Hepatocyte (in vitro differentiated cells): Measurements from ENCODE around the gene STARD5. TPM values are rescaled to one million over a fixed set of nuclear protein-coding genes. Genes with fewer than 3 reads are reported as not detected.

Experiments used
- DNase-seq: peaks from one replicate; pipeline ENCODE4 v3.0.0-alpha.2; 2016; ENCODE audit warnings: low spot score
- H2AFZ ChIP-seq: fragments of 200-600 bp; sonication (generic); 2 replicates; pipeline ENCODE4 v1.6.0; 2016; ENCODE audit warnings: antibody characterized with exemption, mild to moderate bottlenecking
- H3K27ac ChIP-seq: fragments of 200-600 bp; sonication (generic); 2 replicates; pipeline ENCODE4 v1.5.1; 2016; ENCODE audit warnings: mild to moderate bottlenecking
- H3K27me3 ChIP-seq: fragments of 200-600 bp; sonication (generic); 2 replicates; pipeline ENCODE4 v1.6.1; 2016
- H3K36me3 ChIP-seq: fragments of 200-600 bp; sonication (generic); replicated peaks from 2 replicates; pipeline ENCODE4 v1.5.1; 2016; ENCODE audit warnings: low read depth; ENCODE audit not compliant: insufficient read depth
- H3K4me1 ChIP-seq: fragments of 200-600 bp; sonication (generic); 2 replicates; pipeline ENCODE4 v1.5.1; 2016; ENCODE audit warnings: mild to moderate bottlenecking, moderate library complexity; ENCODE audit not compliant: insufficient read depth
- H3K4me2 ChIP-seq: fragments of 200-600 bp; sonication (generic); 2 replicates; pipeline ENCODE4 v1.6.0; 2016
- H3K4me3 ChIP-seq: fragments of 200-600 bp; sonication (generic); 2 replicates; pipeline ENCODE4 v1.5.1; 2016; ENCODE audit warnings: mild to moderate bottlenecking
- H3K79me2 ChIP-seq: fragments of 200-600 bp; sonication (generic); 2 replicates; pipeline ENCODE4 v1.6.0; 2017; ENCODE audit warnings: mild to moderate bottlenecking
- H3K9me2 ChIP-seq: fragments of 200-600 bp; sonication (generic); replicated peaks from 2 replicates; pipeline ENCODE4 v1.6.0; 2017; ENCODE audit warnings: mild to moderate bottlenecking; ENCODE audit not compliant: insufficient read depth
- H3K9me3 ChIP-seq: fragments of 200-600 bp; sonication (generic); 2 replicates; pipeline ENCODE4 v1.5.1; 2016; ENCODE audit warnings: low read depth, mild to moderate bottlenecking
- H4K20me1 ChIP-seq: fragments of 200-600 bp; sonication (generic); 2 replicates; pipeline ENCODE4 v1.6.0; 2016; ENCODE audit warnings: mild to moderate bottlenecking; ENCODE audit not compliant: insufficient read depth, poor library complexity, severe bottlenecking
- CTCF ChIP-seq: fragments of 200-600 bp; sonication (generic); IDR thresholded peaks from 2 replicates; pipeline ENCODE4 v1.5.1; 2016; ENCODE audit warnings: antibody characterized with exemption, mild to moderate bottlenecking; ENCODE audit not compliant: poor library complexity
- EZH2 ChIP-seq: fragments of 200-600 bp; sonication (generic); IDR thresholded peaks from 2 replicates; pipeline ENCODE4 v1.6.1; 2016; ENCODE audit warnings: antibody characterized with exemption, mild to moderate bottlenecking, borderline replicate concordance
- EZH2phosphoT487 ChIP-seq: fragments of 200-600 bp; sonication (generic); IDR thresholded peaks from one replicate; pipeline ENCODE4 v1.6.1; 2018; ENCODE audit warnings: antibody characterized with exemption, mild to moderate bottlenecking, low read depth, moderate library complexity; ENCODE audit not compliant: unreplicated experiment, severe bottlenecking
- WGBS: methylation state at CpG from one replicate; pipeline ENCODE4 v1.1.6; 2016; ENCODE audit warnings: low lambda C conversion rate; ENCODE audit errors: missing lambda C conversion rate; 5-methylcytosine and 5-hydroxymethylcytosine counted together
- polyA plus RNA-seq: library from polyadenylated mRNA; unstranded; fragments of >200 nt; fragmentation: Nextera tagmentation; extraction: Ambion mirVana; gene quantifications from 2 replicates; pipeline ENCODE4 v1.2.1, GENCODE V29; 2016
- total RNA-seq: library from RNA; depleted of rRNA; stranded (reverse); fragments of >200 nt; gene quantifications from 2 replicates; pipeline ENCODE4 v1.2.3, GENCODE V29; 2014

The STARD5 gene
- total and polyA plus RNA-seq, 2 experiments from 2014 or later = 7.2 to 13.7 TPM

GRCh38 chr15:81263477-81263876 is 60.5 kb downstream of the STARD5 start:
- TF ChIP-seq CTCF (no peak), EZH2phosphoT487 (no peak), EZH2 (no peak)
- no peak overlapping the region for H3K4me3 ChIP-seq
- no peak for DNase-seq
- no peaks in the 10 kb centered on the region for H3K27me3 ChIP-seq
- no peaks in the 10 kb centered on the region for H3K36me3 ChIP-seq
- no peaks in the 10 kb centered on the region for H3K9me3 ChIP-seq
- H3K27ac ChIP-seq = no peak overlapping the region
- H3K4me2 ChIP-seq = no peak overlapping the region
- no peaks in the 10 kb centered on the region for H3K4me1 ChIP-seq
- no peaks in the 10 kb centered on the region for H4K20me1 ChIP-seq
- no peaks in the 10 kb centered on the region for H3K9me2 ChIP-seq
- H3K79me2 ChIP-seq = no peaks in the 10 kb centered on the region
- no peak overlapping the region for H2AFZ ChIP-seq
- WGBS = 84% methylated on average over 4 of the region's 4 CpGs

- no peaks in the 10 kb centered on the region for H4K20me1 ChIP-seq
- TF ChIP-seq EZH2phosphoT487 = no peak
- no peak for TF ChIP-seq CTCF
- no peak for TF ChIP-seq EZH2
- no peaks in the 10 kb centered on the region for H3K79me2 ChIP-seq
- no peaks in the 10 kb centered on the region for H3K4me1 ChIP-seq
- 74% methylated on average over 6 of the region's 6 CpGs for WGBS
- no peak overlapping the region for H3K4me2 ChIP-seq
- H3K27ac ChIP-seq = no peak overlapping the region
- no peaks in the 10 kb centered on the region for H3K9me2 ChIP-seq
- no peak overlapping the region for H2AFZ ChIP-seq
- H3K9me3 ChIP-seq = no peaks in the 10 kb centered on the region
- no peak overlapping the region for H3K4me3 ChIP-seq
- DNase-seq = no peak
- no peaks in the 10 kb centered on the region for H3K36me3 ChIP-seq
- no peaks in the 10 kb centered on the region for H3K27me3 ChIP-seq
Measured at GRCh38 chr15:81261172-81261811, 62.6 kb downstream of the STARD5 start.

DNA sequence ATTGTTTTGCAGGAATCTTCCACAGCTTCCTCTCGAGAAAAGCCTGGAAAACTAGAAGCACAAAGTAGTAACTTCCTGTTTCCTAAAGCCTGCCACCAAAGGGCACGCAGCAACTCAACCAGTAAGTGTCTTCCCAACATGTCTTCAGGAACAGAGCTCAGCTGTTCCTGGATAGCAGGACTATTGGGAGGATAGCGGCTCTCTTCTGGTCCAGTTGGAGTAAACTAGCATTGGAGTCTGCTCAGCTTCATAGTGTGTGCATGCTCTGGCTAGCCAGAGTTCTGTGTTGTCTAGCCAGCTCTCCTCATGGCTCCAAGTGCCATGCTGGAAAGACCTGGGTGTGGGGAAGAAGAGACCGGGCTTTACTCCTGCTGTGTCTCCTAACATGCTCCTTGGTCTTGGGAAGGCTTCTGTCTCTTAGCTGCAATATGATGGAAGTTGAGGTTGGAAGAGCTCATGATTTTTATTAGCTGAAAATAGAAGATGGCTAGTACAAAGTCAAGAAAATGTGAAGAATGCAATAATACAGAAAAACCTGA is 64.1 kb downstream of the STARD5 start:
- no peaks in the 10 kb centered on the region for H3K27me3 ChIP-seq
- no peaks in the 10 kb centered on the region for H3K79me2 ChIP-seq
- no peaks in the 10 kb centered on the region for H3K4me1 ChIP-seq
- H3K9me2 ChIP-seq = no peaks in the 10 kb centered on the region
- H3K36me3 ChIP-seq = no peaks in the 10 kb centered on the region
- no peak overlapping the region for H3K27ac ChIP-seq
- no peaks in the 10 kb centered on the region for H3K9me3 ChIP-seq
- H4K20me1 ChIP-seq = no peaks in the 10 kb centered on the region
- no peak overlapping the region for H3K4me2 ChIP-seq
- DNase-seq = no peak
- TF ChIP-seq EZH2 (no peak), EZH2phosphoT487 (no peak), CTCF (no peak)
- H3K4me3 ChIP-seq = no peak overlapping the region
- WGBS = 77% methylated on average over 4 of the region's 4 CpGs
- H2AFZ ChIP-seq = no peak overlapping the region

Other genes with a start within 250 kb of the STARD5 start
- 0.32 TPM in 1 of 2 replicates, not detected in the other for gene CFAP161, start 189.9 kb downstream of the STARD5 start, total RNA-seq
- gene CFAP161, start 189.9 kb downstream of the STARD5 start, polyA plus RNA-seq = 0.81 TPM in 1 of 2 replicates, not detected in the other
- 1.1 and 3.3 TPM in 2 replicates for gene IL16, start 127.3 kb downstream of the STARD5 start, total RNA-seq
- gene IL16, start 127.3 kb downstream of the STARD5 start, polyA plus RNA-seq = 0.92 and 2.4 TPM in 2 replicates
- gene TMC3, start 50.1 kb upstream of the STARD5 start, total RNA-seq = 0.12 and 0.43 TPM in 2 replicates
- 0.19 TPM in 1 of 2 replicates, not detected in the other for gene TMC3, start 50.1 kb upstream of the STARD5 start, polyA plus RNA-seq